ENCODE measurements around the gene ARHGAP15.

DNA sequence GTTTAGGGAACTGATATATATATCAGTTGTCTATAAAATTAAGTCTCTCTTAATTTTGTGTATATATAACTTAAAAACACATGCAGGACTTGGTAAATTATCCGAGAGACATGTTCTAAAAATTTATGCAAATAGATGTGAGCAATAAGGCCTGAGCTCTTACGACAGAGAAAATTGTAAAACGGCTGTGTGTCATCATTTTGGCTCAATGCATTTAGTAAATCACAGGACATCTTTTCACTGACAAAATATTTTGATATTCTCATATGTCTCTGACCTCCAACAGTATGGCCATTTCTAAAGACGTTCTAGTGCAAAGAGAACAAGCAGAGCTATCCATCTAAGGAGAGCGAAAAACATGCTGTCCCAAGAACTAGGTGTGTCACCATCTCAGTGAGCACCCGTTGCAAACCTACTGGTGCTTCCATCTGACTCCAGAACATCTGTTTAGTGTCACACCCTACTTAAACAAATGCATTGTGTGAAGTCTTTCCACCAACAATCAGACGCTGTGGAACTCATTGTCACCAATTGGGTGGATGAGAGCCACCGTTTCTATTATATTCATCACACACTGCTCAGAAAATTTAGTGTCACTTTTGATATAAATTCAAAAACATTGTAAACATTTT, 108.0 kb downstream of the ARHGAP15 start:
- TF ChIP-seq CTCF (IDR thresholded peaks at IDR 0.05) (no peak), POLR2AphosphoS5 (IDR thresholded peaks at IDR 0.05) (no peak)

Data from suprapubic skin (tissue), 3 donors.